ENCODE measurements around the gene SIK3.
"Not testable (repeated sequence)": the region's sequence is repeated elsewhere in the genome, so short reads cannot be mapped to it uniquely, and the experiment has no call there.

The SIK3 gene

GRCh38 chr11:117075186-117075585, 23.0 kb downstream of the SIK3 start:
- no peak for DNase-seq

- DNase-seq = no peak
These were observed 24.1 kb downstream of the SIK3 start for GRCh38 chr11:117074119-117074518.

- no peak for DNase-seq
These were observed 24.7 kb downstream of the SIK3 start for GRCh38 chr11:117073539-117073938.

GRCh38 chr11:117072517-117073461, 25.4 kb downstream of the SIK3 start:
- DNase-seq = no peak

GRCh38 chr11:117071344-117071787, 26.9 kb downstream of the SIK3 start:
- DNase-seq = no peak

- DNase-seq = no peak
These were observed 28.2 kb downstream of the SIK3 start for GRCh38 chr11:117070016-117070415.

GRCh38 chr11:117068303-117068860, 29.8 kb downstream of the SIK3 start:
- no peak for DNase-seq

GRCh38 chr11:117066959-117067358, 31.3 kb downstream of the SIK3 start:
- no peak for DNase-seq

- no peak for DNase-seq
These were observed 34.0 kb downstream of the SIK3 start for GRCh38 chr11:117064275-117064674.

GRCh38 chr11:117062498-117062897, 35.7 kb downstream of the SIK3 start:
- DNase-seq = no peak

- DNase-seq = no peak
These were observed 37.0 kb downstream of the SIK3 start for GRCh38 chr11:117061256-117061655.

- DNase-seq = no peak
These were observed 38.5 kb downstream of the SIK3 start for GRCh38 chr11:117059611-117060148.

- DNase-seq = no peak
These were observed 39.4 kb downstream of the SIK3 start for GRCh38 chr11:117058761-117059261.

- no peak for DNase-seq
These were observed 40.5 kb downstream of the SIK3 start for GRCh38 chr11:117057727-117058126.

GRCh38 chr11:117057317-117057716, 40.9 kb downstream of the SIK3 start:
- DNase-seq = no peak

- no peak for DNase-seq
These were observed 42.8 kb downstream of the SIK3 start for GRCh38 chr11:117055469-117055868.

GRCh38 chr11:117054382-117054781, 43.8 kb downstream of the SIK3 start:
- DNase-seq = no peak

GRCh38 chr11:117052196-117053149, 45.8 kb downstream of the SIK3 start:
- no peak for DNase-seq

- DNase-seq = not testable (repeated sequence)
These were observed 48.1 kb downstream of the SIK3 start for GRCh38 chr11:117050121-117050520.

GRCh38 chr11:117046627-117047026, 51.6 kb downstream of the SIK3 start:
- not testable (repeated sequence) for DNase-seq

- DNase-seq = no peak
These were observed 52.3 kb downstream of the SIK3 start for GRCh38 chr11:117045956-117046355.

GRCh38 chr11:117045196-117045595, 53.0 kb downstream of the SIK3 start:
- no peak for DNase-seq
